Upper lobe of left lung (tissue), 6 donors: ENCODE results near the gene CMIP. TPM values are rescaled to one million over a fixed set of nuclear protein-coding genes. Genes with fewer than 3 reads are reported as not detected.
"Not testable (repeated sequence)": the region's sequence is repeated elsewhere in the genome, so short reads cannot be mapped to it uniquely, and the experiment has no call there.

Experiments used
- ATAC-seq, 2 donors: fragments of 200-7000 bp; cut with Tn5 transposase; one replicate each; pipeline ENCODE4 v1.9.1; 2022; ENCODE audit warnings: mild to moderate bottlenecking in 2 of 2, moderate library complexity in 2 of 2; ENCODE audit not compliant: low FRiP score in 2 of 2
- DNase-seq, 2 donors: peaks; one replicate each; pipeline ENCODE4 v3.0.0-alpha.2; 2019 to 2020
- H3K27ac ChIP-seq, 4 donors: fragments of 200-600 bp; sonication (generic); one replicate each; pipeline ENCODE4 v1.5.1; 2016 to 2019
- H3K27me3 ChIP-seq, 4 donors: fragments of 200-600 bp; sonication (generic); one replicate each; pipeline ENCODE4 v1.5.1; 2017 to 2019
- H3K36me3 ChIP-seq, 4 donors: fragments of 200-600 bp; sonication (generic); one replicate each; pipeline ENCODE4 v1.5.1; 2016 to 2019
- H3K4me1 ChIP-seq, 4 donors: fragments of 200-600 bp; sonication (generic); one replicate each; pipeline ENCODE4 v1.5.1; 2018 to 2019
- H3K4me3 ChIP-seq, 4 donors: fragments of 200-600 bp; sonication (generic); one replicate each; pipeline ENCODE4 v1.5.1; 2017 to 2019; ENCODE audit warnings: mild to moderate bottlenecking in 2 of 4, moderate library complexity in 1 of 4
- H3K9me3 ChIP-seq, 4 donors: fragments of 200-600 bp; sonication (generic); one replicate each; pipeline ENCODE4 v1.5.1; 2018 to 2019
- EP300 ChIP-seq, 4 donors: sonication (generic); formaldehyde crosslinking; IDR thresholded peaks; one replicate each; pipeline ENCODE4 v1.5.1; 2017; ENCODE audit warnings: antibody characterized with exemption in 4 of 4, control low read depth in 2 of 4
- POLR2A ChIP-seq, 4 donors: fragments of 450-650 bp; IDR thresholded peaks; one replicate each; pipeline ENCODE4 v1.5.1; 2016 to 2017; ENCODE audit warnings: antibody characterized with exemption in 4 of 4, mild to moderate bottlenecking in 2 of 4
- POLR2AphosphoS5 ChIP-seq, 2 donors: sonication (generic); formaldehyde crosslinking; IDR thresholded peaks; one replicate each; pipeline ENCODE4 v1.5.1; 2017; ENCODE audit warnings: antibody characterized with exemption in 2 of 2
- WGBS, 2 donors: methylation state at CpG; one replicate each; pipeline ENCODE4 v1.1.5; 2017 to 2018; 5-methylcytosine and 5-hydroxymethylcytosine counted together
- total RNA-seq, 6 donors: library from RNA; depleted of rRNA in 4 of 6; stranded (reverse); fragments of >200 nt in 4 of 6; gene quantifications; one replicate each; pipeline versions ENCODE4 v1.1.0 to v1.2.1, GENCODE V29; 2016 to 2021
- TF ChIP-seq, protein P1 (sequence below), 6 experiments: fragments of 450-650 bp in 4 of 6; fragments of 200-600 bp in 2 of 6; sonication (generic) in 2 of 6; IDR thresholded peaks; one replicate each; pipeline ENCODE4 v1.5.1; 2016 to 2019; ENCODE audit warnings: antibody characterized with exemption in 6 of 6
- donor health status: DM: no; HTN: no; CAD: no; lungs with moderate emphysema.
- donor health status: DM: no; HTN: yes; CAD: no; lungs with severe emphysema.

CMIP gene
- total RNA-seq, 6 donors from 2014 or later: 48.3 to 109 (median 67.6) TPM

DNA sequence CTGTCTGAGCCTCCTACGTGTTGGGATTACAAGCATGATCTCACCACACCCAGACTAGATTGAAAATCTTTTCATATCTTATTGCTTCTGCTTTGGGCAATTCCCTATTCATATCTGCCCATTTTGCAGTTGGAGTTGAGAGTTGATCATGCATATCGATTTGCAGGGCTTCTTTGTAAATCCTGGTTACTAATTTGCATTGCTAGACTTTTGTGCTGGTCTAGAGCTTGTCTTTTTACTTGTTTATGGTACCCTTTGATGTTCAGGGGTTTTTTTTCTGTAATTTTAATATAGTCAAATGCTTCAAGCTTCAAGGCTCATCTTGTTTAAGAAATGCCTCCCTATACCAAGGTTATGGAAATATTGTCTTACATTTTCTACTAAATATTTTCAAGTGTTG, 23.5 kb upstream of the CMIP start:
- H3K4me1 ChIP-seq: no peaks in the 10 kb centered on the region

DNA sequence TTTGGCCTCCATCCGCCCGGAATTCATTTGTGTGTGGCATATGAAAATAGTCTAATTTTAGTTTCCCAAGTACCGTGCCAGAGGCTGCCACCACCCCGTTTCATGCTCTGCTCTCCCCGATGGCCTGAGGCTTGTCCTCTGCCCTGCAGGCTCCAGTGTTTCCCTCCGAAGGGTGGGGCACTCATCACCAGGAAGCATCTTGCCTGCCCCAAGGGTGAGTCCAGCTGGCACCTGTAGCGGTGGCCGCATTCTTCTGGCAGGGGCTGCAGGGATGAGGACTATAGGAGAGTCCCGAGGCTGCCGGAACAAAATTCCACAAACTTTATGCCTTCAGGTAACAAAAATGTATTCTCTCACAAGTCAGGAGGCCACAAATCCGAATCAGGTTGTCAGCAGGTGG, 23.1 kb upstream of the CMIP start:
- TF ChIP-seq, protein P1, sequence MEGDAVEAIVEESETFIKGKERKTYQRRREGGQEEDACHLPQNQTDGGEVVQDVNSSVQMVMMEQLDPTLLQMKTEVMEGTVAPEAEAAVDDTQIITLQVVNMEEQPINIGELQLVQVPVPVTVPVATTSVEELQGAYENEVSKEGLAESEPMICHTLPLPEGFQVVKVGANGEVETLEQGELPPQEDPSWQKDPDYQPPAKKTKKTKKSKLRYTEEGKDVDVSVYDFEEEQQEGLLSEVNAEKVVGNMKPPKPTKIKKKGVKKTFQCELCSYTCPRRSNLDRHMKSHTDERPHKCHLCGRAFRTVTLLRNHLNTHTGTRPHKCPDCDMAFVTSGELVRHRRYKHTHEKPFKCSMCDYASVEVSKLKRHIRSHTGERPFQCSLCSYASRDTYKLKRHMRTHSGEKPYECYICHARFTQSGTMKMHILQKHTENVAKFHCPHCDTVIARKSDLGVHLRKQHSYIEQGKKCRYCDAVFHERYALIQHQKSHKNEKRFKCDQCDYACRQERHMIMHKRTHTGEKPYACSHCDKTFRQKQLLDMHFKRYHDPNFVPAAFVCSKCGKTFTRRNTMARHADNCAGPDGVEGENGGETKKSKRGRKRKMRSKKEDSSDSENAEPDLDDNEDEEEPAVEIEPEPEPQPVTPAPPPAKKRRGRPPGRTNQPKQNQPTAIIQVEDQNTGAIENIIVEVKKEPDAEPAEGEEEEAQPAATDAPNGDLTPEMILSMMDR (IDR thresholded peaks at IDR 0.05): no peak
- TF ChIP-seq POLR2A (IDR thresholded peaks at IDR 0.05): no peak
- TF ChIP-seq POLR2AphosphoS5 (IDR thresholded peaks at IDR 0.05): no peak
- TF ChIP-seq EP300 (IDR thresholded peaks at IDR 0.05): no peak
- 85 to 86% methylated on average over 11 of the region's 11 CpGs for WGBS, 2 donors
- H3K4me3 ChIP-seq: no peak overlapping the region

More for the DNA sequence above, 23.5 kb upstream of the CMIP start:
- DNase-seq (no peak), ATAC-seq (no peak)
- H3K9me3 ChIP-seq: no peaks in the 10 kb centered on the region
- TF ChIP-seq POLR2A (IDR thresholded peaks at IDR 0.05) (no peak), POLR2AphosphoS5 (IDR thresholded peaks at IDR 0.05) (no peak), EP300 (IDR thresholded peaks at IDR 0.05) (no peak)
- TF ChIP-seq, protein P1 (IDR thresholded peaks at IDR 0.05): no peak
- no peaks in the 10 kb centered on the region for H3K27me3 ChIP-seq
- H3K27ac ChIP-seq: no peak overlapping the region
- WGBS, 2 donors: 91 to 94% methylated on average over 2 of the region's 2 CpGs
- H3K36me3 ChIP-seq: no peaks in the 10 kb centered on the region
- H3K4me3 ChIP-seq: no peak overlapping the region

DNA sequence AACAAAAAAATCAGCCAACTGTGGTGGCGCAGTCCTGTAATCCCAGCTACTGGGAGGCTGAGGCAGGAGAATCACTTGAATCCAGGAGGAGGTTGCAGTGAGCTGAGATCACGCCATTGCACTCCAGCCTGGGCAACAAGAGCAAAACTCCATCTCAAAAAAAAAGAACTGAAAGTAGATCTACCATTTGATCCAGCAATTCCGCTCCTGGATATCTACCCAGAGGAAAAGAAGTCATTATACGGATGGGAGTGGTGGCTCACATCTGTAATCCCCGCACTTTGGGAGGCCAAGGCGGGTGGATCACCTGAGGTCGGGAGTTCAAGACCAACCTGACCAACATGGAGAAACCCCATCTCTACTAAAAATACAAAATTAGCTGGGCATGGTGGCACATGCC, 22.5 kb upstream of the CMIP start:
- ATAC-seq, H3K27me3 ChIP-seq, H3K4me1 ChIP-seq, H3K9me3 ChIP-seq, H3K27ac ChIP-seq, DNase-seq, H3K4me3 ChIP-seq, H3K36me3 ChIP-seq: not testable (repeated sequence)
- WGBS, 2 donors: 96 to 99% methylated on average over 7 of the region's 7 CpGs

More for the DNA sequence above, 23.1 kb upstream of the CMIP start:
- Histone ChIP-seq H3K27me3 (no peaks in the 10 kb centered on the region), H3K27ac (no peak overlapping the region), H3K9me3 (no peaks in the 10 kb centered on the region), H3K4me1 (no peaks in the 10 kb centered on the region), H3K36me3 (no peaks in the 10 kb centered on the region)
- DNase-seq: no peak
- ATAC-seq: no peak

DNA sequence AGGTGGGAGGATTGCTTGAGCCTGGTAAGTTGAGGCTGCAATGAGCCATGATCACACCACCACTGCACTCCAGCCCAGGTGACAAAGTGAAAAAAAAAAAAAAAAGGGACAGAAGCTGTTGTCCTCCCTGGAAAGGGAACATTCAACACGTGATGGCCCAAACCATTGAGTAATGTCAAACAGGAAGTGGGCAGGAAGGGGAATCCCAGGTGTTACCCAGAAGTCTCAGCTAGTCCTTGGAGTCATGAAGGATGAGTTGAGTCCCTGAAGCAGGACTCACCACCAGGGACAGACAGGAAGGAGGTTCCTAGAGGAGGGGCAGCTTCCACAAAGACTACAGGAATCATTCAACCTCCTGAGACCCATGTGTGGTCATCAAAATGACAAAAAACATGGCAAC, 19.8 kb upstream of the CMIP start:
- DNase-seq (peak in 1 of 2 donors; percentile 55), ATAC-seq (no peak)
- Histone ChIP-seq H3K4me3 (no peak overlapping the region), H3K36me3 (no peaks in the 10 kb centered on the region), H3K4me1 (peaks cover 0 to 6% (median 0%) of the 10 kb centered on the region in 4 donors), H3K27ac (no peak overlapping the region), H3K27me3 (no peaks in the 10 kb centered on the region), H3K9me3 (no peaks in the 10 kb centered on the region)
- no peak for TF ChIP-seq POLR2A (IDR thresholded peaks at IDR 0.05)
- TF ChIP-seq POLR2AphosphoS5 (IDR thresholded peaks at IDR 0.05): peak in 1 of 2 donors; percentile 32
- peak in 1 of 4 donors; percentile 23 for TF ChIP-seq EP300 (IDR thresholded peaks at IDR 0.05)
- TF ChIP-seq, protein P1 (IDR thresholded peaks at IDR 0.05): no peak
- 0 to 13% methylated on average over 1 of the region's 1 CpG for WGBS, 2 donors

DNA sequence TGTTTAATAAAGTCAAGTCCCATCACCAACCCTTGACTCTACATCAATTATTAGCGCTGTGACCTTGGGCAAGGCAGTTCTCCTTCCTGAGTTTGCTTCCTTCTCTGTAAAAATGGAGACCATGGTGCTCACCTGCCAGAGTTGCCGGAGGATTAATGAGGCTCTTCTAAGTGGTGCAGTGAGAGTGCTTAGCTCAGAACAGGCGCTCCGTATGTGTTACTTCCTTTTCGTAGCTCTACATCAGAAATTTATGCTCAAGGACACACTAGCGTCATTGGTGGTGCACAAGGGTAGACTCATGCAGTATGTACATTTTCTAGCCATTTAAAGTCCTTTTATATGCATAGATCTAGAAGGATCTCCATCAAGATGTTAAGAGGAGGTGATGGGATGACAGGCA, 17.4 kb upstream of the CMIP start:
- H3K4me3 ChIP-seq: no peak overlapping the region
- ATAC-seq (no peak), DNase-seq (no peak)
- no peaks in the 10 kb centered on the region for H3K9me3 ChIP-seq
- no peaks in the 10 kb centered on the region for H3K27me3 ChIP-seq
- H3K27ac ChIP-seq: no peak overlapping the region
- 78 to 83% methylated on average over 6 of the region's 6 CpGs for WGBS, 2 donors
- TF ChIP-seq EP300 (IDR thresholded peaks at IDR 0.05) (no peak), POLR2A (IDR thresholded peaks at IDR 0.05) (no peak), POLR2AphosphoS5 (IDR thresholded peaks at IDR 0.05) (no peak)
- TF ChIP-seq, protein P1 (IDR thresholded peaks at IDR 0.05): no peak
- no peaks in the 10 kb centered on the region for H3K36me3 ChIP-seq
- H3K4me1 ChIP-seq: peaks cover 0 to 6% (median 0%) of the 10 kb centered on the region in 4 donors
